WTC11 (cell line): ENCODE measurements around the gene RAB3D. TPM values are rescaled to one million over a fixed set of nuclear protein-coding genes. Genes with fewer than 3 reads are reported as not detected.
A peak's percentile ranks its signal among the peaks of the same experiment; 100 is the strongest.

Experiments
- ATAC-seq: fragments of 200-7000 bp; cut with Tn5 transposase; 2 replicates; pipeline ENCODE4 v1.10.0; 2021; ENCODE audit warnings: mild to moderate bottlenecking, moderate library complexity
- CTCF ChIA-PET: fragments of 300-600 bp; sonication (Branson Sonifier 250); formaldehyde crosslinking; loops from one replicate; lab custom pipeline; 2021; ENCODE audit warnings: antibody characterized with exemption; lab: Charles Lee
- POLR2A ChIA-PET: fragments of 350-600 bp; sonication (Branson Sonifier 250); formaldehyde crosslinking; loops from one replicate; lab custom pipeline; 2021; ENCODE audit warnings: antibody characterized with exemption; lab: Charles Lee
- DNase-seq: peaks from one replicate; pipeline ENCODE4 v3.0.0; 2021; ENCODE audit warnings: low spot score
- H3K27ac Mint-ChIP-seq: 2 replicates; pipeline ENCODE4 v1.8.0; 2021; ENCODE audit warnings: mixed read lengths
- H3K27me3 Mint-ChIP-seq: 2 replicates; pipeline ENCODE4 v1.8.0; 2021; ENCODE audit warnings: low read depth, mild to moderate bottlenecking, moderate library complexity, mixed read lengths
- H3K36me3 Mint-ChIP-seq: 2 replicates; pipeline ENCODE4 v1.8.0; 2021; ENCODE audit warnings: mixed read lengths
- H3K4me1 Mint-ChIP-seq: 2 replicates; pipeline ENCODE4 v1.8.0; 2022; ENCODE audit warnings: mixed read lengths
- H3K4me3 Mint-ChIP-seq: 2 replicates; pipeline ENCODE4 v1.8.0; 2021; ENCODE audit warnings: mild to moderate bottlenecking, moderate library complexity, mixed read lengths
- H3K9me3 Mint-ChIP-seq: 2 replicates; pipeline ENCODE4 v1.8.0; 2021; ENCODE audit warnings: mixed read lengths
- CREB1 ChIP-seq: sonication (generic); formaldehyde crosslinking; IDR thresholded peaks from 2 replicates; pipeline ENCODE4 v1.8.0; 2023; ENCODE audit warnings: mild to moderate bottlenecking, missing genetic modification reagents
- E2F1 ChIP-seq: sonication (generic); formaldehyde crosslinking; IDR thresholded peaks from 2 replicates; pipeline ENCODE4 v1.8.0; 2022; ENCODE audit warnings: mild to moderate bottlenecking, missing genetic modification reagents
- EMX1 ChIP-seq: fragments of 250-450 bp; sonication (Bioruptor Pico); IDR thresholded peaks from 2 replicates; pipeline ENCODE4 v1.8.0; 2021; ENCODE audit warnings: mild to moderate bottlenecking
- MYBL2 ChIP-seq: sonication (generic); formaldehyde crosslinking; IDR thresholded peaks from 2 replicates; pipeline ENCODE4 v1.8.1; 2023; ENCODE audit warnings: mild to moderate bottlenecking, moderate library complexity, missing genetic modification reagents
- NFYB ChIP-seq: sonication (generic); formaldehyde crosslinking; conservative IDR thresholded peaks from 2 replicates; pipeline ENCODE4 v1.8.0; 2022; ENCODE audit warnings: low read depth, missing genetic modification reagents
- NR2C2 ChIP-seq: sonication (generic); formaldehyde crosslinking; IDR thresholded peaks from 2 replicates; pipeline ENCODE4 v1.8.0; 2022; ENCODE audit warnings: mild to moderate bottlenecking, missing genetic modification reagents
- RORB ChIP-seq: fragments of 250-450 bp; sonication (Bioruptor Pico); IDR thresholded peaks from 2 replicates; pipeline ENCODE4 v1.9.0; 2021; ENCODE audit warnings: mild to moderate bottlenecking
- SMAD3 ChIP-seq: sonication (generic); formaldehyde crosslinking; IDR thresholded peaks from 2 replicates; pipeline ENCODE4 v1.8.0; 2022; ENCODE audit warnings: missing genetic modification reagents, mild to moderate bottlenecking, borderline replicate concordance
- SMAD4 ChIP-seq: sonication (generic); formaldehyde crosslinking; IDR thresholded peaks from 2 replicates; pipeline ENCODE4 v1.8.0; 2022; ENCODE audit warnings: mild to moderate bottlenecking, missing genetic modification reagents
- TCF7 ChIP-seq: sonication (generic); formaldehyde crosslinking; IDR thresholded peaks from 2 replicates; pipeline ENCODE4 v1.8.0; 2022; ENCODE audit warnings: mild to moderate bottlenecking, low read depth, missing genetic modification reagents, moderate library complexity
- ZBTB43 ChIP-seq: sonication (generic); formaldehyde crosslinking; IDR thresholded peaks from 2 replicates; pipeline ENCODE4 v1.8.1; 2023; ENCODE audit warnings: mild to moderate bottlenecking, missing genetic modification reagents
- ZMAT4 ChIP-seq: fragments of 250-450 bp; sonication (Bioruptor Pico); IDR thresholded peaks from 2 replicates; pipeline ENCODE4 v1.9.0; 2021; ENCODE audit warnings: mild to moderate bottlenecking
- ZNF138 ChIP-seq: sonication (generic); formaldehyde crosslinking; conservative IDR thresholded peaks from 2 replicates; pipeline ENCODE4 v1.8.1; 2022; ENCODE audit warnings: mild to moderate bottlenecking, moderate library complexity, missing genetic modification reagents
- ZNF281 ChIP-seq: sonication (generic); formaldehyde crosslinking; IDR thresholded peaks from 2 replicates; pipeline ENCODE4 v1.8.0; 2023; ENCODE audit warnings: mild to moderate bottlenecking, missing genetic modification reagents
- ZNF396 ChIP-seq: fragments of 250-450 bp; sonication (Bioruptor Pico); IDR thresholded peaks from 2 replicates; pipeline ENCODE4 v1.8.0; 2021; ENCODE audit warnings: mild to moderate bottlenecking, moderate library complexity, borderline replicate concordance
- ZNF532 ChIP-seq: fragments of 250-450 bp; sonication (Bioruptor Pico); IDR thresholded peaks from 2 replicates; pipeline ENCODE4 v1.9.0; 2021; ENCODE audit warnings: mild to moderate bottlenecking, borderline replicate concordance
- total RNA-seq: library from RNA; stranded (reverse); gene quantifications from 3 replicates; pipeline ENCODE4 v1.2.3, GENCODE V29; 2021

RAB3D gene
- total RNA-seq, 1 experiment from 2014 or later = 18.9 TPM

GRCh38 chr19:11363881-11364280 lies 24.4 kb upstream of the RAB3D start (continued):
- TF ChIP-seq ZMAT4 (CRISPR knock-in tag) (no peak), ZNF281 (CRISPR knock-in tag) (no peak)

- peak; percentile 81 for DNase-seq
- Mint-ChIP-seq H3K4me1 (peaks cover 16% of the 10 kb centered on the region), H3K27me3 (peaks cover 44% of the 10 kb centered on the region), H3K4me3 (peak overlapping the region; percentile 76), H3K27ac (peak overlapping the region; percentile 71), H3K36me3 (no peaks in the 10 kb centered on the region), H3K9me3 (no peaks in the 10 kb centered on the region)
- CTCF ChIA-PET = interaction anchor here (0.6 to 3.4 kb wide), 24 partner anchors 8 to 436 kb away, joined by 3 to 33 read pairs (median 8); partner anchors contain the start of genes CCDC159, ODAD3, PRKCSH and RAB3D
- TF ChIP-seq ZBTB43 (CRISPR knock-in tag) (no peak), ZNF396 (CRISPR knock-in tag) (no peak), E2F1 (no peak), MYBL2 (CRISPR knock-in tag) (no peak), TCF7 (CRISPR knock-in tag) (no peak), SMAD4 (CRISPR knock-in tag) (no peak), ZNF138 (CRISPR knock-in tag) (no peak), NR2C2 (no peak), CREB1 (CRISPR knock-in tag) (no peak), NFYB (no peak), ZNF532 (CRISPR knock-in tag) (no peak), SMAD3 (CRISPR knock-in tag) (no peak), RORB (CRISPR knock-in tag) (no peak), EMX1 (CRISPR knock-in tag) (no peak)
- POLR2A ChIA-PET = interaction anchor here (0.6 to 1.8 kb wide), 7 partner anchors 10 to 60 kb away, joined by 3 to 7 read pairs (median 4); partner anchors contain the start of genes CCDC159, RAB3D and SWSAP1
- ATAC-seq = peak; percentile 61
Measured at GRCh38 chr19:11361771-11362731, 22.6 kb upstream of the RAB3D start.
